Fibroblast of lung (primary cell): ENCODE results near the gene STRIP2. TPM values are rescaled to one million over a fixed set of nuclear protein-coding genes. Genes with fewer than 3 reads are reported as not detected.

ENCODE experiments used
- DNase-seq, 2 donors: peaks; one replicate each; pipeline versions ENCODE4 v3.0.0 to v3.0.0-alpha.2; 2010; ENCODE audit warnings: low read depth in 2 of 2
- H2AFZ ChIP-seq: 2 replicates; pipeline ENCODE4 v1.5.1; 2012; ENCODE audit warnings: low read length, control low read depth, inconsistent platforms
- H3K27ac ChIP-seq: 2 replicates; pipeline ENCODE4 v1.5.1; 2011; ENCODE audit warnings: low read length, control low read depth; ENCODE audit not compliant: insufficient read depth
- H3K27me3 ChIP-seq: 2 replicates; pipeline ENCODE4 v1.5.1; 2011; ENCODE audit warnings: mild to moderate bottlenecking, low read length; ENCODE audit not compliant: control insufficient read depth, insufficient read depth
- H3K36me3 ChIP-seq: 2 replicates; pipeline ENCODE4 v1.5.1; 2011; ENCODE audit warnings: low read length; ENCODE audit not compliant: control insufficient read depth, insufficient read depth
- H3K4me1 ChIP-seq: 2 replicates; pipeline ENCODE4 v1.5.1; 2011; ENCODE audit warnings: low read length; ENCODE audit not compliant: control insufficient read depth, insufficient read depth; ENCODE audit errors: extremely low read depth
- H3K4me2 ChIP-seq: 2 replicates; pipeline ENCODE4 v1.5.1; 2011; ENCODE audit warnings: low read length, control low read depth; ENCODE audit not compliant: insufficient read depth; ENCODE audit errors: extremely low read depth
- H3K4me3 ChIP-seq, 4 experiments: fragments of 200-600 bp in 1 of 4; sonication (generic) in 1 of 4; replicated peaks in 1 of 4; 2 replicates each; pipeline ENCODE4 v1.5.1; 2011 to 2016; ENCODE audit warnings: low read length in 4 of 4, low read depth in 3 of 4, mild to moderate bottlenecking in 3 of 4, control low read depth in 2 of 4, inconsistent platforms in 1 of 4, mixed read lengths in 1 of 4; ENCODE audit not compliant: insufficient read depth in 1 of 4; ENCODE audit errors: control extremely low read depth in 1 of 4
- H3K79me2 ChIP-seq: 2 replicates; pipeline ENCODE4 v1.5.1; 2012; ENCODE audit warnings: mild to moderate bottlenecking, low read length, inconsistent platforms; ENCODE audit not compliant: control insufficient read depth, insufficient read depth
- H3K9ac ChIP-seq: 2 replicates; pipeline ENCODE4 v1.5.1; 2011; ENCODE audit warnings: mild to moderate bottlenecking, low read length, control low read depth; ENCODE audit not compliant: insufficient read depth
- H3K9me3 ChIP-seq: 2 replicates; pipeline ENCODE4 v1.5.1; 2012; ENCODE audit warnings: low read depth, low read length; ENCODE audit not compliant: control insufficient read depth, insufficient read depth
- H4K20me1 ChIP-seq: 2 replicates; pipeline ENCODE4 v1.5.1; 2011; ENCODE audit warnings: low read length; ENCODE audit not compliant: control insufficient read depth, insufficient read depth; ENCODE audit errors: extremely low read depth
- CTCF ChIP-seq, 2 donors: IDR thresholded peaks in 1 of 2; conservative IDR thresholded peaks in 1 of 2; 1 replicate in 1 of 2; 2 replicates in 1 of 2; pipeline ENCODE4 v1.5.1; 2011 to 2012; ENCODE audit warnings: low read length in 2 of 2, control low read depth in 1 of 2, inconsistent platforms in 1 of 2, low read depth in 1 of 2, mild to moderate bottlenecking in 1 of 2
- EZH2 ChIP-seq: IDR thresholded peaks from 2 replicates; pipeline ENCODE4 v1.5.1; 2012; ENCODE audit warnings: low read length, control low read depth, mild to moderate bottlenecking; ENCODE audit errors: missing control alignments
- polyA plus RNA-seq, 2 donors: library from polyadenylated mRNA; depleted of rRNA in 1 of 2; stranded (reverse) in 1 of 2; unstranded in 1 of 2; fragments of >200 nt; gene quantifications; 2 replicates each; pipeline ENCODE4 v1.2.1, GENCODE V29; 2011 to 2012; ENCODE audit warnings: missing spikeins in 1 of 2
- total RNA-seq: library from RNA; depleted of rRNA; stranded (reverse); fragments of >200 nt; gene quantifications from 2 replicates; pipeline ENCODE4 v1.2.1, GENCODE V29; 2014

The STRIP2 gene
- total and polyA plus RNA-seq, 2 donors (not counting 1 experiment from before 2014, with no cell fraction given): 1.9 to 10.9 TPM

DNA sequence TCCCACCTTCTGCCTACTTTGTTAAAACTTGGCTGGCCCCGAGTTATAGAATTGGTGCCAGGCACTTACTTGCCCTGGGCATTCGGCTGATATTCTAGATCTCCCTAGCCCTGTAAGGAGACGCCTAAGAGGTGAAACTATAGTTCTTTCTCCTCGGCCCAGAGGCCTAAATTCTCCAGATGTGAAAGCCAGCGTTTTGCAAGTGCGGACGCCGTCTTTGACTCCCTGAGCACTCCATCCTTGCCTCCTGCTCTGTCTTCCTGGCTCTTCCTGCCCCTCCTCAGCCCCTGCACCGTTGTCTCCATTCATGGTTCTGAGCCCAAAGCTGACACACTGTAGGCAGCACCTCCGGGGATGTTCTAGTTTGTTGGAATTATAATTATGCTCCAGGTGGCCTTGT is 79.3 kb downstream of the STRIP2 start:
- Histone ChIP-seq H3K4me1 (no peaks in the 10 kb centered on the region), H3K9ac (no peak overlapping the region), H3K27me3 (no peaks in the 10 kb centered on the region), H3K9me3 (no peaks in the 10 kb centered on the region), H3K4me2 (no peak overlapping the region), H3K27ac (no peak overlapping the region), H3K36me3 (no peaks in the 10 kb centered on the region), H4K20me1 (no peaks in the 10 kb centered on the region), H3K79me2 (no peaks in the 10 kb centered on the region), H2AFZ (no peak overlapping the region), H3K4me3 (no peak overlapping the region)
- TF ChIP-seq EZH2: no peak
- no peak for TF ChIP-seq CTCF (conservative IDR thresholded peaks at IDR 0.05 in 1 of 2, IDR thresholded peaks at IDR 0.05 in 1 of 2; ENCODE audit: low read depth in 1 of 2, low read length in 2 of 2)
- DNase-seq: no peak

- TF ChIP-seq CTCF (conservative IDR thresholded peaks at IDR 0.05 in 1 of 2, IDR thresholded peaks at IDR 0.05 in 1 of 2; ENCODE audit: low read depth in 1 of 2, low read length in 2 of 2) (no peak), EZH2 (no peak)
- no peak overlapping the region for H3K4me3 ChIP-seq
- no peak overlapping the region for H3K27ac ChIP-seq
- H3K79me2 ChIP-seq: no peaks in the 10 kb centered on the region
- no peaks in the 10 kb centered on the region for H3K9me3 ChIP-seq
- peaks cover 1% of the 10 kb centered on the region for H3K27me3 ChIP-seq
- H2AFZ ChIP-seq: no peak overlapping the region
- no peaks in the 10 kb centered on the region for H3K4me1 ChIP-seq
- no peaks in the 10 kb centered on the region for H3K36me3 ChIP-seq
- no peaks in the 10 kb centered on the region for H4K20me1 ChIP-seq
- DNase-seq: no peak
- H3K9ac ChIP-seq: no peak overlapping the region
- no peak overlapping the region for H3K4me2 ChIP-seq
Observed at GRCh38 chr7:129514683-129515082, 80.5 kb downstream of the STRIP2 start.

DNA sequence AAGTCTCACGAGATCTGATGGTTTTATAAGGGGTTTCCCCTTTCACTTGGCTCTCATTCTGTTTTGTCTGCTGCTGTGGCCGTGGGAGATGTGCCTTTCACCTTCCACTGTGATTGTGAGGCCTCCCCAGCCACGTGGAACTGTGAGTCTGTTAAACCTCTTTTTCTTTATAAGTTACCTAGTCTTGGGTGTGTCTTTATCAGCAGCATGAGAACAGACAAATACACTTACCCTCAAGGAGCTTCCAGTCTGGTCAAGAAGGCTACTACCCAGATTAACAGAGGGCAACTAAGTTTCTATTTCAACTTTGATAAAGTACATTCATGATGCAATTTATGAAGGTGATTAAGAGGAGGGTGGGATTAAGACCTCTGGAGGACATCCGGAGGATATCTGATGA is 81.1 kb downstream of the STRIP2 start:
- Histone ChIP-seq H3K27ac (no peak overlapping the region), H3K36me3 (no peaks in the 10 kb centered on the region), H3K9ac (no peak overlapping the region), H3K79me2 (no peaks in the 10 kb centered on the region), H2AFZ (no peak overlapping the region), H3K4me3 (no peak overlapping the region), H3K4me2 (no peak overlapping the region), H3K9me3 (no peaks in the 10 kb centered on the region), H3K27me3 (peaks cover 6% of the 10 kb centered on the region), H4K20me1 (no peaks in the 10 kb centered on the region), H3K4me1 (no peaks in the 10 kb centered on the region)
- no peak for TF ChIP-seq EZH2
- no peak for TF ChIP-seq CTCF (conservative IDR thresholded peaks at IDR 0.05 in 1 of 2, IDR thresholded peaks at IDR 0.05 in 1 of 2; ENCODE audit: low read depth in 1 of 2, low read length in 2 of 2)
- DNase-seq: no peak
